Nephron progenitor cell (in vitro differentiated cells): ENCODE results near the gene SLC6A12.
A peak's percentile ranks its signal among the peaks of the same experiment; 100 is the strongest.

Source experiments
- DNase-seq: peaks from one replicate; pipeline ENCODE4 v3.0.0; 2021
- H3K27ac Mint-ChIP-seq: 2 replicates; pipeline ENCODE4 v1.8.0; 2021; ENCODE audit warnings: mild to moderate bottlenecking, moderate library complexity, mixed read lengths
- H3K27me3 Mint-ChIP-seq: 2 replicates; pipeline ENCODE4 v1.8.0; 2021; ENCODE audit warnings: mild to moderate bottlenecking, low read depth, mixed read lengths; ENCODE audit not compliant: poor library complexity
- H3K36me3 Mint-ChIP-seq: 2 replicates; pipeline ENCODE4 v1.8.0; 2021; ENCODE audit warnings: low read depth, mixed read lengths
- H3K4me1 Mint-ChIP-seq: 2 replicates; pipeline ENCODE4 v1.8.0; 2021; ENCODE audit warnings: mixed read lengths
- H3K4me3 Mint-ChIP-seq: 2 replicates; pipeline ENCODE4 v1.8.0; 2021; ENCODE audit warnings: mild to moderate bottlenecking, moderate library complexity, mixed read lengths
- H3K9me3 Mint-ChIP-seq: 2 replicates; pipeline ENCODE4 v1.8.0; 2021; ENCODE audit warnings: mild to moderate bottlenecking, moderate library complexity, mixed read lengths
- CTCF ChIP-seq: fragments of 200-600 bp; sonication (generic); IDR thresholded peaks from 2 replicates; pipeline ENCODE4 v1.5.0; 2021; ENCODE audit warnings: antibody characterized with exemption

Gene SLC6A12

GRCh38 chr12:169528-170370 lies 44.2 kb downstream of the SLC6A12 start:
- peak overlapping the region; percentile 57 for H3K4me3 Mint-ChIP-seq
- peaks cover 95% of the 10 kb centered on the region for H3K4me1 Mint-ChIP-seq
- peak; percentile 52 for DNase-seq
- H3K9me3 Mint-ChIP-seq, result no peaks in the 10 kb centered on the region
- TF ChIP-seq CTCF, result peak; percentile 9
- H3K27me3 Mint-ChIP-seq, result peaks cover 15% of the 10 kb centered on the region
- no peaks in the 10 kb centered on the region for H3K36me3 Mint-ChIP-seq
- H3K27ac Mint-ChIP-seq, result peak overlapping the region; percentile 99

- no peaks in the 10 kb centered on the region for H3K36me3 Mint-ChIP-seq
- H3K27me3 Mint-ChIP-seq, result peaks cover 15% of the 10 kb centered on the region
- peak overlapping the region; percentile 99 for H3K27ac Mint-ChIP-seq
- no peak for DNase-seq
- H3K9me3 Mint-ChIP-seq, result no peaks in the 10 kb centered on the region
- no peak for TF ChIP-seq CTCF
- H3K4me1 Mint-ChIP-seq, result peaks cover 98% of the 10 kb centered on the region
- H3K4me3 Mint-ChIP-seq, result peak overlapping the region; percentile 57
Measured at GRCh38 chr12:168763-169525, 45.0 kb downstream of the SLC6A12 start.

- Mint-ChIP-seq H3K4me1 (peaks cover 94% of the 10 kb centered on the region), H3K27ac (no peak overlapping the region)
- DNase-seq, result no peak
Measured at GRCh38 chr12:167959-168600, 45.9 kb downstream of the SLC6A12 start.

GRCh38 chr12:166425-167075 lies 47.4 kb downstream of the SLC6A12 start:
- DNase-seq, result no peak
- Mint-ChIP-seq H3K36me3 (no peaks in the 10 kb centered on the region), H3K4me3 (peak overlapping the region; percentile 62), H3K27ac (peak overlapping the region; percentile 31), H3K4me1 (peaks cover 78% of the 10 kb centered on the region), H3K27me3 (peaks cover 6% of the 10 kb centered on the region), H3K9me3 (no peaks in the 10 kb centered on the region)
- TF ChIP-seq CTCF, result no peak

More at GRCh38 chr12:167959-168600, 45.9 kb downstream of the SLC6A12 start:
- H3K27me3 Mint-ChIP-seq, result peaks cover 15% of the 10 kb centered on the region
- TF ChIP-seq CTCF, result no peak
- H3K4me3 Mint-ChIP-seq, result peak overlapping the region; percentile 37
- H3K36me3 Mint-ChIP-seq, result no peaks in the 10 kb centered on the region
- H3K9me3 Mint-ChIP-seq, result no peaks in the 10 kb centered on the region

- peaks cover 6% of the 10 kb centered on the region for H3K27me3 Mint-ChIP-seq
- no peak overlapping the region for H3K27ac Mint-ChIP-seq
- no peaks in the 10 kb centered on the region for H3K36me3 Mint-ChIP-seq
- no peak for TF ChIP-seq CTCF
- no peak for DNase-seq
- peak overlapping the region; percentile 10 for H3K4me3 Mint-ChIP-seq
- H3K9me3 Mint-ChIP-seq, result no peaks in the 10 kb centered on the region
- H3K4me1 Mint-ChIP-seq, result peaks cover 72% of the 10 kb centered on the region
Measured at GRCh38 chr12:165862-166368, 48.0 kb downstream of the SLC6A12 start.
